Left renal cortex interstitium (tissue), 4 donors: ENCODE results near the gene MBOAT7. TPM values are rescaled to one million over a fixed set of nuclear protein-coding genes. Genes with fewer than 3 reads are reported as not detected.
A peak's percentile ranks its signal among the peaks of the same experiment; 100 is the strongest.
"Not testable (repeated sequence)": the region's sequence is repeated elsewhere in the genome, so short reads cannot be mapped to it uniquely, and the experiment has no call there.

Source experiments
- DNase-seq, 4 donors: peaks; one replicate each; pipeline ENCODE4 v3.0.0-alpha.2; 2013; ENCODE audit warnings: low read depth in 4 of 4, low spot score in 2 of 4, missing footprints in 1 of 4
- polyA plus RNA-seq, 4 donors: library from polyadenylated mRNA; unstranded; fragments of 120-200 nt; gene quantifications; one replicate each; pipeline ENCODE4 v1.2.1, GENCODE V29; 2013; ENCODE audit not compliant: insufficient read length in 4 of 4

Gene MBOAT7
- polyA plus RNA-seq, 4 donors, result 48.8 to 93.3 (median 80.8) TPM

GRCh38 chr19:54209811-54210494 is 20.6 kb upstream of the MBOAT7 start:
- peak in 2 of 4 donors; percentile 71 to 86 for DNase-seq

- DNase-seq, result no peak
These were observed 19.9 kb upstream of the MBOAT7 start for GRCh38 chr19:54209058-54209810.

GRCh38 chr19:54208784-54209057 is 19.3 kb upstream of the MBOAT7 start:
- no peak for DNase-seq

DNA sequence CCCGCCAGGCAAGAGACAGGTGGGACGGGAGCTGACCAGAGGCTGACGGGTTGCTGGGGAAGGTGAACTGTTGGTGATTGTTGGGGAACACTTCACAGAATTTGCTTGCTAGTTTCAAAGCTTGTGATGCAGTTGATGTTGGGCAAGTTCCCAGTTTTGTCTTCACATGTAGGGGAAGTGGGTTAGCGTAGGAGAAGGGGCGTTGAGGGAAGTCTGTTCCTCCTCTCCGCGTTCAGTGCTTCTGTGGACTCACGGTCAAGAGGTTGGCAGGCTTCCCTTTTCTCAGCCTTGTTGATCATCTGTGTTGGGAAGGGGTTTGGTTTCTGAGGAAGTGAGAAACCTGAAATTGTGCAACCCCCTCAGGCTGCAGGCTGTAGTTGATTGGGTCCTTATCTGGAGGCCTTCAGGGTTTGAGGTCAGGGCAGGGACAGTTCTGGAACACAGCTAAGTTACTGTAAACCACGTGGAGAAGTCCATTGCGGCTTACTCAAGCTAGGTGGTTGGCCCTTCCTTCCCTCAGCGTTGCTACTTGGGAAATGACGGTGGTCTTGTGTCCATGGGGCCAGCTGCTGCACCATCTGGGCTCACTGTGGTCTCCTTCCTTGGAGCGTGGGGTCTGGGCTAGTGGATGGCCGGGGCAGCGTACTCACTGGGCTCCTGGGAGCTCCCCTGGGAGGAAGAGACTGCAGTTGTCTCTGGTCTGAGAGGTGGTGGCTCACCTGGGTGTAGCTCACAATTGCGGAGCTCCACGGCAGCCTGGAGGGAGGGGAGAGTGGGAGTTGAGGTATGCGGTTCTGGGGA is 18.8 kb upstream of the MBOAT7 start:
- no peak for DNase-seq

- DNase-seq, result no peak
These were observed 18.2 kb upstream of the MBOAT7 start for GRCh38 chr19:54207676-54207982.

- not testable (repeated sequence) for DNase-seq
These were observed 17.8 kb upstream of the MBOAT7 start for GRCh38 chr19:54207193-54207592.

DNA sequence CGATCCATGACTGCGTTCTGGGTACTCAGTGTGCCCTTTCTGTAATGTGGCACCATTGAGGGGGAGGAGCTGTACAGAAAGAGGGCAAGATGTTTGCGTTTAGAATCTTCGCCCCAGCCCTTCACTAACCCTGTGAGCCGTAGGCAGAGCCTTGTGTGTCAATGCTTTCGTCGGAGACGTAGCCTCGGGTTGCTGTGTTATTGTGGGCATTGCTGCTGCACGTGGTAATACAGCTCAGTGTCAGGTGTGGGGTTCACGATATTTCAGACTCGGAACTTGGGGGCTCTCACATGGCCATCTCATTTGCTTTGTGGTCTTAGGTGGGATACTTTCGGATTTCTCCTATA is 17.4 kb upstream of the MBOAT7 start:
- DNase-seq, result no peak

DNA sequence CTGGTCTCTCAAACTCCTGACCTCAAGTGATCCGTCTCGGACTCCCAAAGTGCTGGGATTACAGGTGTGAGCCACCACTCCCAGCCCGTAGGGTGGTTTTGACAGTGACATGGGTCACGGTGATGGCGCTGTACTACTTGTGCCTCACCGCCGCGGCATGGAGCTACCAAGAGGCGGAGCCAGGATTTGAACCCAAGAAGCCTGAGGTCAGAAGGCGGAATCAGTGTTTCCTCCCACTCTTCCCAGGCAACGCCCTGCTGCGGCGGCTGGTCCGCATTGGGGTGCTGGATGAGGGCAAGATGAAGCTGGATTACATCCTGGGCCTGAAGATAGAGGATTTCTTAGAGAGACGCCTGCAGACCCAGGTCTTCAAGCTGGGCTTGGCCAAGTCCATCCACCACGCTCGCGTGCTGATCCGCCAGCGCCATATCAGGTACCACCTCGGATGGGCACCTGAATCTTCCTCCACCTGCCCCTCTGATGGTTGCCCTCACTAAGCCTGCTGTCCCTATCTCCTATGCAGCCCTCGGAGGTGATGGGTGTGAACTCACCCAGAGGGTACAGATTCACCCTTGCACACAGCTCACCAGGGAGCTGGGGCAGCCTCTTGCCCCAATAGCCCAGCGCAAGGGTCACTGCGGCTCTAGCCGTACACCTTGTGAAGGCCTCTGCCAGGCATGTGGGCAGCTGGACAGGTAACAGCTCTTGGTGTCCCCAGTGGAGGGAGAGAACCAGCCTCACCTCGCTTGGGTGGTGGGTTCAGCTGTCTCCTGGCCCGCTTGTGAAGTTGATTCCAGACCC is 16.9 kb upstream of the MBOAT7 start:
- no peak for DNase-seq

GRCh38 chr19:54204767-54205468 is 15.5 kb upstream of the MBOAT7 start:
- no peak for DNase-seq

DNA sequence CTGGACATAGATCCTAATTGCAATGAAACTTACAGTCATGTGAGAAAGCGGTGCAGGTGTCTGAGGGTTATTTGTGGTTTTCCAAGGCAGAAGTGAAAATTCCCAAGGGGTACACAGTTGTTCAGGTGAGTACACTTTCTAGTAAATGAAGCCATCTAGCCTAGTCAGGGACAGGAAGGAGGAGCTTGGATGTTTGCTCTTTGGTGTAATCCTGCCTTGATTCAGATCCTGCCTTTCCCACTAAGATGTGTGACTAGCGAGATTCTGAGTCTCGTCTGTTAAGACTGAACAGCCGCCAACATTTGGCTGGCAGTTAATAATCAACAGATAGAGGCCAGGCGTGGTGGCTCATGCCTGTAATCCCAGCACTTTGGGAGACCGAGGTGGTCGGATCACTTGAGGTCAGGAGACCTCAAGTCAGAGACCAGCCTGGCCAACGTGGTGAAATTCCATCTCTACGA is 13.8 kb upstream of the MBOAT7 start:
- no peak for DNase-seq

GRCh38 chr19:54201980-54202379 is 12.6 kb upstream of the MBOAT7 start:
- DNase-seq, result no peak

GRCh38 chr19:54201172-54201701 is 11.9 kb upstream of the MBOAT7 start:
- DNase-seq, result no peak

- DNase-seq, result no peak
These were observed 10.0 kb upstream of the MBOAT7 start for GRCh38 chr19:54199401-54199800.

GRCh38 chr19:54197121-54197520 is 7.7 kb upstream of the MBOAT7 start:
- no peak for DNase-seq

GRCh38 chr19:54196536-54196935 is 7.2 kb upstream of the MBOAT7 start:
- no peak for DNase-seq

- DNase-seq, result not testable (repeated sequence)
These were observed 5.1 kb upstream of the MBOAT7 start for GRCh38 chr19:54194463-54194862.

DNA sequence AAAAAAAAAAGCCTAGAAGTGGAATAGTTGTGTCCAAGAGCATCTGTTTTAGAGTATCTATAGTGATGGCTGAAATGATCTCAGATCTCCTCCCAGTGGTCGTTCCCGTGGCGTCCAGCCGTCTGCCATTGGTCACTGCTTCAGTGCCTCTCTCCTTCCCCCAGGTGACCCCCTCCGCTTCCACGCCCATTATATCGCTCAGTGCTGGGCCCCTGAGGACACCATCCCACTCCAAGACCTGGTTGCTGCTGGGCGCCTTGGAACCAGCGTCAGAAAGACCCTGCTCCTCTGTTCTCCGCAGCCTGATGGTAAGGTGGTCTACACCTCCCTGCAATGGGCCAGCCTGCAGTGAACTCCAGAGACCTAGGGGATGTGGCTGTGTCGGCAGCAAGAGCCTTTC is 3.6 kb upstream of the MBOAT7 start:
- no peak for DNase-seq

DNA sequence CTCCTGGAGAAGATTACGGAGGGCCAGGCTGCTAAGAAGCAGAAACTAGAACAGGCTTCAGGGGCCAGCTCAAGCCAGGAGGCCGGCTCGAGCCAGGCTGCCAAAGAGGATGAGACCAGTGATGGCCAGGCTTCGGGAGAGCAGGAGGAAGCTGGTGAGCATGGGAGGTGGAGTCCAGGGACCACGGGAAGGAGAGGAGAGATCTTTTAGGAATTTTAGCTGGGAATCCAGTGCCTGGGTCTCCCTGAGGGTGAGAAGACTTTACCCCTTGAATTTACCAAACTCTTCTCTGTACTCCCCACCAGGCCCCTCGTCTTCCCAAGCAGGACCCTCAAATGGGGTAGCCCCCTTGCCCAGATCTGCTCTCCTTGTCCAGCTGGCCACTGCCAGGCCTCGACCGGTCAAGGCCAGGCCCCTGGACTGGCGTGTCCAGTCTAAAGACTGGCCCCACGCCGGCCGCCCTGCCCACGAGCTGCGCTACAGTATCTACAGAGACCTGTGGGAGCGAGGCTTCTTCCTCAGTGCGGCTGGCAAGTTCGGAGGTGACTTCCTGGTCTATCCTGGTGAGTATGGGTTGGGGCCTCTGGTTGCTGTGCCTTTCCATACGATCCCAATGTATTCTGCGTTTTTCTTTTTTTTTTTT is 2.6 kb upstream of the MBOAT7 start:
- DNase-seq, result no peak

GRCh38 chr19:54191011-54191810 is 1.8 kb upstream of the MBOAT7 start, which contains the start of gene TSEN34:
Gene TSEN34, plus strand, starts transcription at chr19:54191308. Its CDS starts 57 bp downstream, at chr19:54191365.
- peak in 3 of 4 donors; percentile 86 to 91 (median 90) for DNase-seq
